Measurements from ENCODE around the gene UBAC2.

DNA sequence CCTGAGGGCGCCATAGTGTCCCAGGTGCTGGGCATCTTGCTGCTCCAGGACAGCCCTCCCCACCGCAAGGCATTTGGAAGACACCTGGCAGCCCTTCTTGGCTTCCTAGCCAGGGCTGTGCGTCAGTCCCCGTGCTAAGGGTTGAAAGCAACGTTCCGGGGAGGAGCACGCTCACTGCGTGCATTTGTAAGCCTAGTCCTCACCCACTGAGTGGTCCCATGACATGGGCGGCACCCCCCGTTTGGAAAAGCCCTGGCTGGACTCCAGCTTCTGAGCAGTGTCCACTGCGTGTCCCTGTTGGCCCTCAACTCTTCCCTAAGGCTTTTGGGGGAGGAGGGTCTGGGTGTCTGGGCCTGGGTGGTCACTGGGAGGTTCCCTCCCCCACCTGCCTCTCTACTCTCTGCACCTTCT is 182.9 kb downstream of the UBAC2 start:
- TF ChIP-seq, protein P1, sequence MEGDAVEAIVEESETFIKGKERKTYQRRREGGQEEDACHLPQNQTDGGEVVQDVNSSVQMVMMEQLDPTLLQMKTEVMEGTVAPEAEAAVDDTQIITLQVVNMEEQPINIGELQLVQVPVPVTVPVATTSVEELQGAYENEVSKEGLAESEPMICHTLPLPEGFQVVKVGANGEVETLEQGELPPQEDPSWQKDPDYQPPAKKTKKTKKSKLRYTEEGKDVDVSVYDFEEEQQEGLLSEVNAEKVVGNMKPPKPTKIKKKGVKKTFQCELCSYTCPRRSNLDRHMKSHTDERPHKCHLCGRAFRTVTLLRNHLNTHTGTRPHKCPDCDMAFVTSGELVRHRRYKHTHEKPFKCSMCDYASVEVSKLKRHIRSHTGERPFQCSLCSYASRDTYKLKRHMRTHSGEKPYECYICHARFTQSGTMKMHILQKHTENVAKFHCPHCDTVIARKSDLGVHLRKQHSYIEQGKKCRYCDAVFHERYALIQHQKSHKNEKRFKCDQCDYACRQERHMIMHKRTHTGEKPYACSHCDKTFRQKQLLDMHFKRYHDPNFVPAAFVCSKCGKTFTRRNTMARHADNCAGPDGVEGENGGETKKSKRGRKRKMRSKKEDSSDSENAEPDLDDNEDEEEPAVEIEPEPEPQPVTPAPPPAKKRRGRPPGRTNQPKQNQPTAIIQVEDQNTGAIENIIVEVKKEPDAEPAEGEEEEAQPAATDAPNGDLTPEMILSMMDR (conservative IDR thresholded peaks at IDR 0.05; ENCODE audit: low read depth, low read length) = no peak
- TF ChIP-seq EZH2 (IDR thresholded peaks at IDR 0.05; ENCODE audit: borderline replicate concordance, low read depth, low read length, poor library complexity, severe bottlenecking) = no peak
